ENCODE measurements around the gene DNAJB5. TPM values are rescaled to one million over a fixed set of nuclear protein-coding genes. Genes with fewer than 3 reads are reported as not detected.

DNAJB5 gene
- total RNA-seq, 4 donors from 2014 or later = 4.5 to 11.2 (median 9.0) TPM

GRCh38 chr9:34996181-34996904 is 6.8 kb downstream of the DNAJB5 start:
- H3K27ac ChIP-seq = peak overlapping the region in 1 of 4 donors; percentile 98
- no peaks in the 10 kb centered on the region for H3K27me3 ChIP-seq
- peaks cover 0 to 45% (median 35%) of the 10 kb centered on the region in 4 donors for H3K4me1 ChIP-seq
- no peak overlapping the region for H3K4me3 ChIP-seq
- 95% methylated on average over 26 of the region's 26 CpGs for WGBS, 2 donors
- H3K9me3 ChIP-seq = no peaks in the 10 kb centered on the region
- TF ChIP-seq POLR2A (IDR thresholded peaks at IDR 0.05) = no peak
- TF ChIP-seq EP300 (IDR thresholded peaks at IDR 0.05) = no peak
- no peak for TF ChIP-seq CTCF (IDR thresholded peaks at IDR 0.05)
- DNase-seq (ENCODE audit: low spot score in 2 of 2) = no peak
- H3K36me3 ChIP-seq = peaks cover 0 to 34% (median 0%) of the 10 kb centered on the region in 3 donors

- DNase-seq (ENCODE audit: low spot score in 2 of 2) = no peak
- TF ChIP-seq POLR2A (IDR thresholded peaks at IDR 0.05) (no peak), EP300 (IDR thresholded peaks at IDR 0.05) (no peak)
- Histone ChIP-seq H3K36me3 (peaks cover 0 to 34% (median 0%) of the 10 kb centered on the region in 3 donors), H3K9me3 (no peaks in the 10 kb centered on the region), H3K4me1 (peaks cover 0 to 39% (median 32%) of the 10 kb centered on the region in 4 donors), H3K27ac (no peak overlapping the region), H3K27me3 (no peaks in the 10 kb centered on the region), H3K4me3 (no peak overlapping the region)
- WGBS, 2 donors = 72 to 73% methylated on average over 10 of the region's 10 CpGs
These were observed 7.3 kb downstream of the DNAJB5 start for GRCh38 chr9:34996905-34997279.

- H3K4me3 ChIP-seq = no peak overlapping the region
- H3K4me1 ChIP-seq = peaks cover 0 to 34% (median 27%) of the 10 kb centered on the region in 4 donors
- no peak for DNase-seq (ENCODE audit: low spot score in 2 of 2)
- H3K36me3 ChIP-seq = peaks cover 0 to 34% (median 0%) of the 10 kb centered on the region in 3 donors
- no peak for TF ChIP-seq EP300 (IDR thresholded peaks at IDR 0.05)
- no peak for TF ChIP-seq CTCF (IDR thresholded peaks at IDR 0.05)
- no peak for TF ChIP-seq POLR2A (IDR thresholded peaks at IDR 0.05)
- no peaks in the 10 kb centered on the region for H3K27me3 ChIP-seq
- H3K27ac ChIP-seq = peak overlapping the region in 2 of 4 donors; percentile 36 to 42
- H3K9me3 ChIP-seq = no peaks in the 10 kb centered on the region
These were observed 7.8 kb downstream of the DNAJB5 start for GRCh38 chr9:34997379-34997781.

GRCh38 chr9:34998266-34998665 is 8.7 kb downstream of the DNAJB5 start:
- Histone ChIP-seq H3K27me3 (no peaks in the 10 kb centered on the region), H3K27ac (peak overlapping the region in 2 of 4 donors; percentile 36 to 47), H3K4me3 (no peak overlapping the region), H3K9me3 (no peaks in the 10 kb centered on the region), H3K4me1 (peaks cover 0 to 26% (median 19%) of the 10 kb centered on the region in 4 donors), H3K36me3 (peaks cover 0 to 34% (median 0%) of the 10 kb centered on the region in 3 donors)
- no peak for DNase-seq (ENCODE audit: low spot score in 2 of 2)
- WGBS, 2 donors = 54 to 64% methylated on average over 3 of the region's 3 CpGs
- TF ChIP-seq EP300 (IDR thresholded peaks at IDR 0.05) = no peak
- no peak for TF ChIP-seq POLR2A (IDR thresholded peaks at IDR 0.05)
- no peak for TF ChIP-seq CTCF (IDR thresholded peaks at IDR 0.05)

GRCh38 chr9:34999576-34999975 is 10.0 kb downstream of the DNAJB5 start:
- WGBS, 2 donors = 100% methylated on average over 1 to 2 of the region's 2 CpGs
- H3K4me3 ChIP-seq = no peak overlapping the region
- no peak for DNase-seq (ENCODE audit: low spot score in 2 of 2)
- no peak overlapping the region for H3K27ac ChIP-seq
- H3K36me3 ChIP-seq = peaks cover 0 to 34% (median 0%) of the 10 kb centered on the region in 3 donors
- H3K4me1 ChIP-seq = peaks cover 0 to 12% (median 6%) of the 10 kb centered on the region in 4 donors
- H3K9me3 ChIP-seq = no peaks in the 10 kb centered on the region
- H3K27me3 ChIP-seq = no peaks in the 10 kb centered on the region
- TF ChIP-seq POLR2A (IDR thresholded peaks at IDR 0.05) (no peak), EP300 (IDR thresholded peaks at IDR 0.05) (no peak), CTCF (IDR thresholded peaks at IDR 0.05) (no peak)
